H1 (cell line): ENCODE measurements around the gene FAH. TPM values are rescaled to one million over a fixed set of nuclear protein-coding genes. Genes with fewer than 3 reads are reported as not detected.

Experiments
- CTCF ChIA-PET: fragments of 300-600 bp; sonication (Branson Sonifier 250); formaldehyde crosslinking; loops from one replicate; lab custom pipeline; 2021; ENCODE audit not compliant: partially characterized antibody; lab: Charles Lee
- POLR2A ChIA-PET: fragments of 300-600 bp; sonication (Branson Sonifier 250); formaldehyde crosslinking; loops from one replicate; lab custom pipeline; 2021; ENCODE audit warnings: inconsistent platforms; ENCODE audit not compliant: partially characterized antibody; lab: Charles Lee
- DNase-seq, 2 experiments: peaks; one replicate each; pipeline versions ENCODE4 v3.0.0 to v3.0.0-alpha.2; 2010 to 2022; ENCODE audit warnings: low spot score in 2 of 2, low read depth in 1 of 2, mixed read lengths in 1 of 2
- FAIRE-seq: peaks from 2 replicates; lab custom pipeline; 2011; peaks lifted over from hg19 to GRCh38; lab: Jason Lieb, UNC
- H2AFZ ChIP-seq: 2 replicates; pipeline ENCODE4 v1.8.1; 2012; ENCODE audit warnings: low read length, inconsistent platforms
- H2AK5ac ChIP-seq: 2 replicates; pipeline ENCODE4 v1.6.1; 2013; ENCODE audit warnings: low read depth, low read length
- H2BK120ac ChIP-seq: replicated peaks from 2 replicates; pipeline ENCODE3; 2013; ENCODE audit warnings: low read depth, low read length, inconsistent platforms
- H2BK12ac ChIP-seq: 2 replicates; pipeline ENCODE4 v1.6.1; 2013; ENCODE audit warnings: low read depth, low read length
- H2BK15ac ChIP-seq: 2 replicates; pipeline ENCODE4 v1.6.1; 2013; ENCODE audit warnings: low read length
- H2BK20ac ChIP-seq: 2 replicates; pipeline ENCODE4 v1.6.1; 2013; ENCODE audit warnings: low read length
- H2BK5ac ChIP-seq: 2 replicates; pipeline ENCODE4 v1.6.1; 2013; ENCODE audit warnings: low read depth, low read length
- H3K14ac ChIP-seq: 2 replicates; pipeline ENCODE4 v1.6.1; 2013; ENCODE audit warnings: inconsistent platforms; ENCODE audit not compliant: insufficient read length
- H3K18ac ChIP-seq: 2 replicates; pipeline ENCODE4 v1.6.1; 2013; ENCODE audit warnings: low read length; ENCODE audit errors: extremely low read depth
- H3K23ac ChIP-seq: 2 replicates; pipeline ENCODE4 v1.6.1; 2013; ENCODE audit warnings: inconsistent platforms; ENCODE audit not compliant: insufficient read length
- H3K23me2 ChIP-seq: 2 replicates; pipeline ENCODE4 v1.6.1; 2013; ENCODE audit warnings: low read depth, low read length
- H3K27ac ChIP-seq: 2 replicates; pipeline ENCODE4 v1.6.1; 2011; ENCODE audit warnings: low read depth, low read length, inconsistent platforms
- H3K27me3 ChIP-seq, 4 experiments: replicated peaks in 1 of 4; 1 replicate in 1 of 4; 2 replicates in 3 of 4; pipeline versions ENCODE4 v1.6.1 to v1.8.1; 2011 to 2013; ENCODE audit warnings: low read length in 3 of 4, mild to moderate bottlenecking in 3 of 4, inconsistent platforms in 2 of 4, mixed read lengths in 2 of 4, moderate library complexity in 1 of 4; ENCODE audit not compliant: control insufficient read depth in 3 of 4, insufficient read depth in 3 of 4; ENCODE audit errors: extremely low read depth in 1 of 4
- H3K36me3 ChIP-seq, 4 experiments: 2 replicates each; pipeline versions ENCODE4 v1.6.1 to v1.8.1; 2011 to 2013; ENCODE audit warnings: mild to moderate bottlenecking in 4 of 4, low read length in 3 of 4, moderate library complexity in 2 of 4, control low read depth in 1 of 4, inconsistent platforms in 1 of 4; ENCODE audit not compliant: insufficient read depth in 4 of 4, control insufficient read depth in 2 of 4
- H3K4ac ChIP-seq: replicated peaks from 2 replicates; pipeline ENCODE3; 2013; ENCODE audit warnings: low read length, low read depth, mixed read lengths, inconsistent platforms; ENCODE audit not compliant: insufficient read length
- H3K4me1 ChIP-seq, 4 experiments: replicated peaks in 1 of 4; 1 replicate in 1 of 4; 2 replicates in 3 of 4; pipeline versions ENCODE4 v1.6.1 to v1.8.1; 2011 to 2013; ENCODE audit warnings: low read length in 3 of 4, inconsistent platforms in 2 of 4, mixed read lengths in 1 of 4; ENCODE audit not compliant: insufficient read depth in 4 of 4, control insufficient read depth in 3 of 4
- H3K4me2 ChIP-seq, 2 experiments: 2 replicates each; pipeline versions ENCODE4 v1.6.1 to v1.8.1; 2011 to 2013; ENCODE audit warnings: low read depth in 2 of 2, low read length in 2 of 2, control low read depth in 1 of 2, inconsistent platforms in 1 of 2, mild to moderate bottlenecking in 1 of 2; ENCODE audit not compliant: insufficient read depth in 1 of 2
- H3K4me3 ChIP-seq, 4 experiments: fragments of 200-600, 300-600 bp in 1 of 4; sonication (generic), shearing (Covaris generic), sonication (Bioruptor Twin) in 1 of 4; 2 replicates each; pipeline versions ENCODE4 v1.5.1 to v1.8.1; 2011 to 2016; ENCODE audit warnings: low read length in 4 of 4, low read depth in 3 of 4, control low read depth in 2 of 4, inconsistent platforms in 2 of 4, mild to moderate bottlenecking in 2 of 4, mixed read lengths in 1 of 4, moderate library complexity in 1 of 4; ENCODE audit not compliant: insufficient read depth in 2 of 4; ENCODE audit errors: extremely low read depth in 1 of 4
- H3K56ac ChIP-seq: replicated peaks from 2 replicates; pipeline ENCODE3; 2013; ENCODE audit warnings: low read depth, mild to moderate bottlenecking, mixed read lengths, low read length, inconsistent platforms; ENCODE audit not compliant: insufficient read length
- H3K79me1 ChIP-seq: 2 replicates; pipeline ENCODE4 v1.6.1; 2013; ENCODE audit warnings: low read depth, low read length, control low read depth
- H3K79me2 ChIP-seq, 2 experiments: 2 replicates each; pipeline versions ENCODE4 v1.6.1 to v1.8.1; 2012 to 2013; ENCODE audit warnings: low read length in 2 of 2, mild to moderate bottlenecking in 2 of 2, inconsistent platforms in 1 of 2; ENCODE audit not compliant: insufficient read depth in 2 of 2, control insufficient read depth in 1 of 2
- H3K9ac ChIP-seq, 4 experiments: replicated peaks in 1 of 4; 1 replicate in 1 of 4; 2 replicates in 3 of 4; pipeline versions ENCODE4 v1.6.1 to v1.8.1; 2011 to 2013; ENCODE audit warnings: low read depth in 3 of 4, low read length in 3 of 4, control low read depth in 2 of 4, mild to moderate bottlenecking in 2 of 4, moderate library complexity in 2 of 4, inconsistent platforms in 1 of 4; ENCODE audit errors: extremely low read depth in 1 of 4
- H3K9me3 ChIP-seq, 2 experiments: 2 replicates each; pipeline versions ENCODE4 v1.6.1 to v1.8.1; 2012 to 2013; ENCODE audit warnings: mild to moderate bottlenecking in 2 of 2, moderate library complexity in 2 of 2, control low read depth in 1 of 2, inconsistent platforms in 1 of 2, low read depth in 1 of 2, low read length in 1 of 2, mixed read lengths in 1 of 2; ENCODE audit not compliant: insufficient read depth in 2 of 2
- H4K20me1 ChIP-seq, 2 experiments: replicated peaks in 1 of 2; 2 replicates each; pipeline versions ENCODE3 to v1.8.1; 2011 to 2013; ENCODE audit warnings: inconsistent platforms in 2 of 2, low read length in 2 of 2, mild to moderate bottlenecking in 1 of 2; ENCODE audit not compliant: insufficient read depth in 2 of 2, control insufficient read depth in 1 of 2
- H4K5ac ChIP-seq: 2 replicates; pipeline ENCODE4 v1.6.1; 2013; ENCODE audit warnings: low read length, low read depth, mixed read lengths, inconsistent platforms; ENCODE audit not compliant: insufficient read length
- H4K8ac ChIP-seq: 2 replicates; pipeline ENCODE4 v1.8.0; 2013; ENCODE audit warnings: mild to moderate bottlenecking, moderate library complexity, low read length, inconsistent platforms; ENCODE audit not compliant: insufficient read depth; ENCODE audit errors: extremely low read depth
- H4K91ac ChIP-seq: replicated peaks from 2 replicates; pipeline ENCODE3; 2013; ENCODE audit warnings: low read length, mixed read lengths, inconsistent platforms; ENCODE audit not compliant: insufficient read length
- CEBPB ChIP-seq: IDR thresholded peaks from 2 replicates; pipeline ENCODE4 v1.6.1; 2012; ENCODE audit warnings: low read depth, low read length
- CHD1 ChIP-seq: IDR thresholded peaks from 2 replicates; pipeline ENCODE4 v1.6.1; 2012; ENCODE audit warnings: low read depth, low read length, improper control_type of control experiment
- CREB1 ChIP-seq: IDR thresholded peaks from 2 replicates; pipeline ENCODE4 v1.6.1; 2012; ENCODE audit warnings: inconsistent platforms
- CTBP2 ChIP-seq: IDR thresholded peaks from 2 replicates; pipeline ENCODE4 v1.7.0; 2011; ENCODE audit warnings: borderline replicate concordance, mild to moderate bottlenecking, moderate library complexity, mixed read lengths, low read length; ENCODE audit not compliant: insufficient read depth, insufficient read length
- EP300 ChIP-seq, 2 experiments: IDR thresholded peaks; 1 replicate in 1 of 2; 2 replicates in 1 of 2; pipeline ENCODE4 v1.6.1; 2011 to 2012; ENCODE audit warnings: low read depth in 2 of 2, low read length in 2 of 2, mild to moderate bottlenecking in 2 of 2, borderline replicate concordance in 1 of 2, inconsistent platforms in 1 of 2, moderate library complexity in 1 of 2
- HDAC6 ChIP-seq: IDR thresholded peaks from one replicate; pipeline ENCODE4 v1.7.1; 2012; ENCODE audit warnings: low read depth, mild to moderate bottlenecking, inconsistent platforms, low read length, moderate library complexity
- JUN ChIP-seq: IDR thresholded peaks from 2 replicates; pipeline ENCODE4 v1.6.1; 2011; ENCODE audit warnings: low read depth, mild to moderate bottlenecking, improper control_type of control experiment, low read length
- NANOG ChIP-seq: IDR thresholded peaks from 2 replicates; pipeline ENCODE4 v1.6.1; 2011; ENCODE audit warnings: low read length, low read depth, mild to moderate bottlenecking, inconsistent platforms; ENCODE audit not compliant: insufficient read depth, poor library complexity, severe bottlenecking
- POLR2AphosphoS5 ChIP-seq: IDR thresholded peaks from 2 replicates; pipeline ENCODE4 v1.6.1; 2011; ENCODE audit warnings: low read depth, low read length
- RBBP5 ChIP-seq: IDR thresholded peaks from 2 replicates; pipeline ENCODE4 v1.7.1; 2012; ENCODE audit warnings: low read depth, mild to moderate bottlenecking, inconsistent platforms, low read length, moderate library complexity, borderline replicate concordance
- RNF2 ChIP-seq: fragments of 200-900, 300-1000 bp; sonication (generic); IDR thresholded peaks from 2 replicates; pipeline ENCODE4 v1.7.1; 2016; ENCODE audit warnings: borderline replicate concordance, low read depth, mild to moderate bottlenecking, antibody characterized with exemption, low read length; ENCODE audit not compliant: poor library complexity, severe bottlenecking; ENCODE audit errors: missing control alignments
- SAP30 ChIP-seq: fragments of 300-600 bp; sonication (generic); IDR thresholded peaks from 2 replicates; pipeline ENCODE4 v1.7.1; 2012; ENCODE audit warnings: low read length, moderate library complexity, mild to moderate bottlenecking, inconsistent platforms; ENCODE audit not compliant: insufficient read depth, insufficient replicate concordance
- SRF ChIP-seq: IDR thresholded peaks from 2 replicates; pipeline ENCODE4 v1.6.1; 2011; ENCODE audit warnings: mild to moderate bottlenecking, low read depth, low read length, moderate library complexity
- WGBS, 2 experiments: shearing (Covaris generic) in 1 of 2; methylation state at CpG; one replicate each; pipeline versions ENCODE4 v1.1.6 to v1.1.7; 2013 to 2015; ENCODE audit warnings: low lambda C conversion rate in 2 of 2, mixed read lengths in 2 of 2, inconsistent platforms in 1 of 2, low coverage in 1 of 2, missing lambda C conversion rate in 1 of 2; ENCODE audit not compliant: insufficient replicate concordance in 2 of 2, insufficient coverage in 1 of 2, insufficient read length in 1 of 2; ENCODE audit errors: extremely low coverage in 1 of 2, missing lambda C conversion rate in 1 of 2; 5-methylcytosine and 5-hydroxymethylcytosine counted together
- polyA plus RNA-seq, 7 experiments: library from polyadenylated mRNA; depleted of rRNA in 3 of 7; stranded (reverse) in 5 of 7; unstranded in 2 of 7; fragments of >200 nt in 5 of 7; fragments of 200-250 nt in 2 of 7; gene quantifications; 1 replicate in 5 of 7; 2 replicates in 1 of 7; 4 replicates in 1 of 7; pipeline versions ENCODE4 v1.2.1 to v1.2.3, GENCODE V29; 2011 to 2013; ENCODE audit warnings: missing spikeins in 2 of 7, mixed read lengths in 2 of 7
- total RNA-seq: library from RNA; stranded (reverse); fragmentation: NEBNext Ultra II Directional; extraction: Animal tissue kit (Norgen Biotek cat#: 25700); gene quantifications from 2 replicates; pipeline ENCODE4 v1.2.1, GENCODE V29; 2021

Gene FAH
- total and polyA plus RNA-seq, 2 of the 8 experiments (the other 6 are each of a cell fraction or from before 2014, with no cell fraction given) = 20.0 to 21.7 TPM

DNA sequence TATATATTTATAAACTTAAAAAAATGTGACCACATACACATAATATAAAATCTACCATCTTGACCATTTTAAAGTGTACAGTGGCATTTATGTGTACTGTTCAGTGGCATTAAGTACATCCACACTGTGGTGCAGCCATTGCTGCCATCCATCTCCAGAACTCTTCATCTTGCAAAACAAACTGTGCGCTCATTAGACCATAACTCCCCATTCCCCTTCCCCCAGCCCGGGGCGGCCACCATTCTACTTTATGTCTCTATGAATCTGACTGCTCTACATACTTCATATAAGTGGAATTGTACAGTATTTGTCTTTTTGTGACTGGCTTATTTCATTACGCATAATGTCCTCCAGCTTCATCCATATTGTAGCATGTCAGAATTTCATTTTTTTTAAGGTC lies 51.4 kb downstream of the FAH start:
- Histone ChIP-seq H2AK5ac (no peak overlapping the region), H3K4me2 (no peak overlapping the region), H3K4me3 (no peak overlapping the region), H4K8ac (no peak overlapping the region), H2BK15ac (no peak overlapping the region), H3K4me1 (peaks cover 3 to 11% (median 5%) of the 10 kb centered on the region in 4 experiments), H2BK5ac (no peak overlapping the region), H3K23ac (no peak overlapping the region), H3K9ac (no peak overlapping the region), H3K27me3 (no peaks in the 10 kb centered on the region), H4K20me1 (no peaks in the 10 kb centered on the region), H3K36me3 (no peaks in the 10 kb centered on the region), H3K14ac (no peak overlapping the region), H2BK12ac (no peak overlapping the region), H4K91ac (no peak overlapping the region), H3K79me2 (no peaks in the 10 kb centered on the region), H3K56ac (no peak overlapping the region), H3K18ac (no peak overlapping the region), H3K9me3 (no peaks in the 10 kb centered on the region), H4K5ac (no peak overlapping the region), H3K79me1 (no peaks in the 10 kb centered on the region), H3K23me2 (no peaks in the 10 kb centered on the region), H3K4ac (no peak overlapping the region), H2BK120ac (no peak overlapping the region), H3K27ac (no peak overlapping the region), H2BK20ac (no peak overlapping the region), H2AFZ (no peak overlapping the region)
- CTCF ChIA-PET = interaction anchor here (0.6 to 1.2 kb wide), 4 partner anchors 12 to 84 kb away, joined by 3 to 4 read pairs (median 3); no protein-coding TSS in a partner anchor
- POLR2A ChIA-PET = interaction anchor here (0.7 kb wide), 1 partner anchor 144 kb away, joined by 3 read pairs; no protein-coding TSS in a partner anchor
- DNase-seq (no peak), FAIRE-seq (no peak)
- WGBS, 2 experiments = 94% methylated on average over 4 of the region's 4 CpGs; no CpG with 5 or more reads in 1 of the 2 experiments
- TF ChIP-seq JUN = no peak
- TF ChIP-seq SRF = no peak
- no peak for TF ChIP-seq CTBP2
- no peak for TF ChIP-seq CEBPB
- no peak for TF ChIP-seq EP300 (IDR thresholded peaks at IDR 0.05; ENCODE audit: borderline replicate concordance in 1 of 2, low read depth in 2 of 2, low read length in 2 of 2)
- TF ChIP-seq HDAC6 = no peak
- no peak for TF ChIP-seq CHD1
- no peak for TF ChIP-seq RBBP5
- no peak for TF ChIP-seq RNF2
- no peak for TF ChIP-seq POLR2AphosphoS5
- TF ChIP-seq SAP30 = no peak
- TF ChIP-seq NANOG = no peak
- no peak for TF ChIP-seq CREB1
